Suppressor macrophage treated with lipopolysaccharide for 1 hour (primary cell): ENCODE data around the gene TMEM108.

Experiments used
- DNase-seq, 3 donors: peaks; one replicate each; pipeline ENCODE4 v3.0.0-alpha.2; 2020 to 2022

The TMEM108 gene

DNA sequence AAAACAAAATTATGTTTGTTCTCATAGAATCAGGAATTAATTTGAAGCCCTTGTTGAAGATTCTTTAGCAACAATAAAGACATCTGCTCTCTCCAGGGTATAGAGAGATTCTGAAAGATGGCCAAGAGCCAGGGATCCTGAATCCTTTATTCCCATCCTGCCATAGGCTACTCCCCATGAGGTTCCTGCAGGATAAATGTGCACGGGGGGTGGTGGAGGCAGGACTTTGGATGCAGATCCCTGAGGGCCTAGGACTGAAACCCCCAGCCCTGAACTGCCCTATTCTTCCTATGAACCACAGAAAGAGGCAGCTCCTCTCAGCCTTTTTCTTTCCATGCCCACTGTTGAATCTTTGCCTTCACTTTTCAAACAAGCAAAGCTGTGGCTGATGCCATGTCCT, 17.1 kb downstream of the TMEM108 start:
- no peak for DNase-seq

DNA sequence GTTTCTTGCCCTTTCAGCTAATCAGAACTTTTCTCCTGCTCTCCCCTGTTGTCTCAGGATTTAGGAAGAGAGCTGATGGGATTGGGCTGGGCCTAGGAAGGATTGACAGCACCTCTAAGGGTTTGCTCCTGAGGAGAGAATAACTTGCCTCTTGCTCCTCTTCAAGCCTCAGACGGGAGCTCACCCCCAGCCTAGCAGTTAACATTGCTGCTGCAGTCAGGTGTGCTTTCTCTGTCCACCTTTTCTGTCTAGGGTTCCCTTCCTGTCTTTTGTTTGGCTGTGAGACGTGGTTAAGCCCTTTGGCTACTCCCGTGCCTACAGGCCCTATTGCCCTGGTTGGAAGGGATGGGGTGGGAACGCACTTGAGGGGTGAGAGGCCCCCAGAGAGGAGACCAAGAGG, 20.1 kb downstream of the TMEM108 start:
- DNase-seq = no peak

GRCh38 chr3:133058831-133059230, 20.6 kb downstream of the TMEM108 start:
- DNase-seq = no peak

DNA sequence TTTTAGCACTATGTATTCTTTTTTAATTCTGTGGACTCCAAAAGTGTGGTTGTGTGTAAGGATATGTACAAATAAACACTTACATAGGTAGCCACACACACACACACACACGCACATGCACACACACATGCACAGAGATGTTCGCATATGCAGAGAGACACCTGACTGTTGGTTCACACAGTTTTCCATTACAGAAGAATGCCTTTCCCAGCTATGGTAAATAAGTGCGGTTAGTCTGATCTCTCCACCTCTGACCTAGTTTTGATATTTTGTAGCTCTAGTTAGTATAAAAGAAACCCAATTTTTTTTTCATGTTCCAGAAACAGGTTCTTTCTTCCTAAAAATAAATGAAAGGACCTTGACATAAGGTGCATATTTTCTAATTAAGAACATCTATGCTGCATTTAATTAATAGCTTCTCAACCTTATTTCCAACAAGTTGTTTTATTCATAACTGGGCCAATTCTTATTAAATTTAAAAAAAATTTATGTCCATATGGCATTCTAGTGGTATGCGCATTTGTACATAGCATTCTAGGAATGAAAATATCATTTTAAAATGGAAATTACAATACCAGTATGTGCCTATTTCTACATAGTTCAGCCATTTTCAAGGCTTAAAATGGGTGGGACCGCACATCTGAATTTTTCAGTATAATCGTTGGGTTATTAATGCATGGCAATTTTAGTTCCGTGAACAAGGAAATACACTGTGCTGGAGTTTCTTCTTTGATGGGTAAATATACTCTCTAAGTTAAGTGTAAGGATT, 27.2 kb downstream of the TMEM108 start:
- no peak for DNase-seq

DNA sequence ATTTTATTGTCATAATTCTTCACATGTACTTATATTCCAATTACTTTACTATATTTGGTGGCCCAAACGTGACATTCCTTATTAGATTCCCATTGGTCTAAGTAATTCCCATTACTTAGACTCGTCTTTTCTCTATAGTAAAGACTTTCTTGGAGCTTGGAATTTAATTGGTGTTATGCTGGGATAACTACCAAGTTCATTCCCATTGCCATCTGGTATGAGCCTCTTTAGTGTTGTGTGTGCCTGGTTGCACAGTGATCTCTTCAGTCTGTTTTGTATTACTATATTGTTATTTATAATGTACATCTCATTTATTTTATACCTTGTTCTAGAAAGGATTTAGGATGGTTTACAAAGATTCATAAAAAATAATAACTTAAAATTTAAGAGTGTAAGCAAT, 27.8 kb downstream of the TMEM108 start:
- no peak for DNase-seq

DNA sequence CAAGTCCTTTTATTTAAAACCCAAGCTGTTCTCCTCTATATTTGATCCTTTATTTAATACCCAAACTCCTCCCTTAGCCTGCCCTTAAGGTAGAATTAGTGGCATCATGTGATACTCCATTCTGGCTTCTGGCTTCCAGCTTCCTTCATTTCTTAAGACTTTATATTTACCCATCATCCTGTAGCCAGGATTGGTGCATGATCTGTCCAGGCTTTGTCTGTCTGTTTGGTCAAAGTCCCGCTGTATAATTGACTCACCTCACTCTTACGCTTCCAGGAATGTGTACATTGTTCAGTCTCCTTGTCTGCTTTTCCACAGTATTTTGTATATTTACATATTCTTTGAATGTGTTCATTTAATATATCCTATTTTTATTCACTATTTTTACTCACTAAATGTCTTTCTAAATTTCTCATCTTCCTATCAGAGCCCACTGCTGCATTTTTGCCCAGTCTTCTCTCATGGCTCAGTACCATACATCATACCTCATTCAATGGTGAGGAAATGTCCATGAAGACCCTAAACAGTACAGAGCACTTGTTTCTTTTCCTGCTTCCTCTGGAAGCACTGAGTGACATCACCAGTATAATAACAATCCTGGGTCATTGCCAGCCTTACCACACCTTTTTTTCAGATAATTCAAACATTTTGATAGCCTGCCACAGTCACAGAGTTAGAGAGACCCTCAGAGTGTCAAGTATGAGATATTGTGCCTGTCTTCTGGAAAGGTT, 31.5 kb downstream of the TMEM108 start:
- no peak for DNase-seq

DNA sequence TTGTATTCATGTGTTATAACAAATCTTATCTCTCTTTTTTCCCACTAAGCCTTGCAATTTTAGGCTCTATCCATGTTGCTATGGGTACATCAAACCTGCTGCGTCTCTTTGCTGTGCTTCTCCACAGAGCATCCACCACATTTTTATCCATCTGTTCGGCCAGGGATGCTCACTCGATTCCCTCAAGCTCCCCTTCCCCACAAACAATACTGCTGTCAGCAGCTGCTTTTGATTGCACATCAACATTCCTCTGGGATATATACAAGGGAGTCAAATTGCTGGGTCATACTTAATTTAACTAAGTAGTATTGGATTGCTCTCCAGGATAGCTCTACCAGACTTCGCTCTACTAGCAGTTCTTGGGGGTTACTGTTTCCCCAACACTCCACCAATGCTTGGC, 36.8 kb downstream of the TMEM108 start:
- DNase-seq = no peak

GRCh38 chr3:133077688-133078087, 39.5 kb downstream of the TMEM108 start:
- DNase-seq = no peak

DNA sequence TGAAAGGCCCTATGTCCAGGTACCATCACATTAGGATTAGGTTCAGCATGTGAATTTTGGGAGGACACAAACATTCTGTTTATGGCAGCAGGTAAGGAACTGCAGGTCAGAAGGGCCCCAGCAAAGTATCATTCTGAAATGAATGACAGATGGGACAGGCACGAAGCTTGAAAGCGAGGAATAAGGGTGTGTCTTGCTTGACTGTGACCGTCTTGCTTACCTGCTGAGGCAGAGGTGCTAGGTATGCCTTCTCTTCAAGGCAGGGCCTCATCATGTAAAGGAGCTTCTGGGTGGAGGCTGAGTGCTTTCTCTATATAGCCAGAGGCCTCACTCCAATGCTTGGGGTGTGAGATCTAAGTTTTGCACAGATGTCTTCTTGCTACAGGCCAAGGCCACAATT, 41.4 kb downstream of the TMEM108 start:
- DNase-seq = no peak

- no peak for DNase-seq
Measured at GRCh38 chr3:133081016-133081415, 42.8 kb downstream of the TMEM108 start.

DNA sequence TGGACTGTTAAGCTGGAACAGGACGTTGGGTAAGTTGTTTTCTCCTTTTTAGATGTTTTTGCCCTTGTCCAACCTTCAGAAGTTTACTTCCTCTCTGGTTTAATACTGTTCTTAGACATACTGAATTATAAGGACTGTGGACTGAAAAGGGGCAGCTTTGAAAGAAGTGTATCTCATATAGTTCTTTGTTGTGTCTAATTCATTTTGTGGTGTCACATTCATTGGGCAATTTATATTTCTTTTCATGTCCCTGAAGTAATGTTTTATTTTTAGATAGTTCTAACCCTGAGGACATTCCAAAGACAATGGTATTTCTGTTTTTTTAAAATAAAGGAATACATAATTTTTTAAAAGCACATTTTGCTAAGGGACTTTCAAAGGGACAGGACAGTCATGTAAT, 45.2 kb downstream of the TMEM108 start:
- DNase-seq = no peak

DNA sequence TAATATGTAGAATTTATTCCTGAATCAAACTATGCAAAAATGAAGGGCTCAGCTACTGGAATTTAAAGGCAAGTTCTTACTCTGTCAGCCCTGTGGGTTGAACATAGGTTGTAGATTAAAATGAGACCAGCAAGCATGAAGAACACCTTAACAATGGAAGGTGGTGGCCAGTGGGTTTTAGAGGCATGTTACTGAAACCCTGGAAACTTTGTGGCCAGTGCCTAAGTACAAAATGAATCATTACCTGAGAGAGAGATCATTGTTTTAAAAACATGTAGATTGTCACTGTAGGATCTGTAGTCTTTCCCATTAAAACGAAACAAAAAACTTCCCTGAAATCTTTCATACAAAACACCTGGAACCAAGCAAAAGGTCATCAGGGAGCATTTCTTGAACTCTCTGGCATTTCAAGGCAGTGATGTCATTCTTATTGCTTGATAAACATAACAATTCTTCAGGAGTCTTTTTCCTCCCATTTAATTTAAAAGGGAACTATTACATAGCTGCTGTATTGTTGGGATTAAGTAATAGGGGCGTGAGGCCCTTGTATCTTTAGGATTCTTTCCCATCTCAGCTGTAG, 51.8 kb downstream of the TMEM108 start:
- DNase-seq = no peak

DNA sequence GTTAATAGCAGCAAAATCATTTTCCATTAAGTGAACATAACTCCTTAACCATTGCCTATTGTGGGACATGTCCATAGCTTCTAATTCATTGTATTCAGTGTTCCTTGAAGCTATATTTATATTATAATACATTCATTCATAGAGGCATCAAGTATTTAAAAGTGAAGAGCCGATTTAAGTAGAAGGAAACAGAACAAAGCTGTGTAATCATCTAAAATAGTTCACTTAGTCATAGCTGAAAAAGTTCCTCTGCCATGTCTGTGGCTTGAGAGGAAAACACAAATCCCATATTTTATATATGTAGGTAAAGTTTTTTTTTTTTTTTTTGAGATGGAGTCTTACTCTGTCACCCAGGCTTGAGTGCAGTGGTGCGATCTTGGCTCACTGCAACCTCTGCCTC, 54.5 kb downstream of the TMEM108 start:
- DNase-seq = no peak

GRCh38 chr3:133093366-133093765, 55.2 kb downstream of the TMEM108 start:
- no peak for DNase-seq

DNA sequence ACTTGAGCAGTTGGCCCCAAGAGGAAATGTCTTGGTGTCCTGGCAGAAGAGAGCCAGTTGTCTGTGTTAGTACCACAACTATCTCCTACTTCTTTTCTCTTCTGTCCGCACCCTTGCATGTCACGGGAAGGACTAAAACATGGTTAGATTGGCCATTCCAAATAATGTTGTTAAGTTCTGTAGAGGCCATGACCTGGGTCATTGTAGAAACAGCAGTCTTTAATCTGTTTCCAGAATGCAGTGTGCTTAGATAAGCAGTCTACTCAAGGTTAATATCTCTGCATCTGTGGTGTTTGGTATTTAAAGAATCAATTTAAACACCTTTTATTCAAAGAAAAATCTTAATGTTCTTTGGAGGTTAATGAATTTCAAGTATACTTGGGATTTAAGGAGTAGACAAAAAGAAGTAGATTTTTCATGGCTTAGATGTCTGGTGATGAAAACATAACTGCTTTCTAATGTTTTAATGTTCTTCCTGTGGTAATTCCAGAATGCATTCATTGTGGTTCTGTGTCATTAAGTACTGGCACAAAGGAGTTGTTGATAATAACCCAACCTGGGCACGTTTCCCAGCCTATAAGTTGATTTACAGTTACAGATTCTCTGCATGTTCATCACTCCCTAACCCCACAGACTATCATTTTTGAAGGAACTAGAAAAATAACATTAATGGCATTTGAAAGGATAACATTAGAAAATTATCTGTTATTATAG, 58.9 kb downstream of the TMEM108 start:
- DNase-seq = no peak

DNA sequence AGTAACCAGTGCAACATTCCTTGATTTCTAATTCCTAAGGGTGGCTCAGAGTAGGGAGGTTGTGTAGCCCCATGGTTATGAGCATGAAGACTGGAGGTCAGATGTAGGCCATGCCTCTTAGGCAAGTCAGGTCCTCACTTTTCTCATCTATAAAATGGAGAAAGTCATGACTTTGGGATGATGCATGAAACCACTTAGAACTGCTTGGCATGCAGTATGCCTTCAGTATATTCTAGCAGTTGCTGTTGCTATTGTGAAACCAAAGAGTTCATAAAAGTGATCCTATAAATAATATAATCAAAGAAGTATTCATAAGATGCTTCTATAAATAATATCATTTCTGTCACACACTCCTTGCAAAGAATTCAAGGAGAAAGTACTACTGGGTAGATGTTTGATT, 65.5 kb downstream of the TMEM108 start:
- no peak for DNase-seq

- no peak for DNase-seq
Measured at GRCh38 chr3:133106169-133106568, 68.0 kb downstream of the TMEM108 start.

DNA sequence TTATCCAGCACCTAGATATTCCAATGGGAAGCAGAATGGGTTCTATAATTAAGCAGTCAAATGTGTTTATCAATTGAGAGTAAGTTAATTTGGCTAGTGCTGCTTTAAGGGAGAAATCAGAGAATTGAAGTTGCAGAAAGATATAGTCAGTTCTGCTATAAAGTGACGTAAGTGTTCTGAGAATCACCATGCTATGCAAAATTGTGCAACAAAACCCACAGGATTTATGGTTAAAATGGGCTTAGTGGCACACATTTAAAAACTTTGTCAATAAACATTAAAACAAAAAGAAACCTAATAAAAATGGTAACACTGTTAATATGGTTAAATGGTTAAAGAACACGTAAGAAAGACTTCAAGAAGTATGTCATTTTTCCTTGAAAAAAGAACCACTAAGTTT, 74.5 kb downstream of the TMEM108 start:
- DNase-seq = peak in 1 of 3 donors; percentile 20

DNA sequence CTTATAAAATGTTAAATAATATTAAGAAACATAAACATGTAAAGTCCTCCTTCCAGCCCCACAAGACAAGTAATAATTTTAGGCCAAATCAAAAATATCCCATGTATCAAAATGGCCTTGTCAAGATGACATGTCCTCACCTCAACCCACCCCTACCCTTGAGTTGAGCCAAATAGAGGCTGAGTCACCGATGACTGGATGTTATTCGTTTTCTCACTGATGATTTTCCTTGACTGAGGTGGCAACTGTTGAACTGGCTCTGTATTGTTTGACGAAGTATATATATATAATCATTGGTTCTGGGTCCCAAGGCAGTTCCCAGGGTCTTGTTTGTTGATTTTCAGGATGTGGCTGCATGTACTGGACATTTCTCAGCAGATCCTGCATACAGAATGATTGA, 75.3 kb downstream of the TMEM108 start:
- peak in 1 of 3 donors; percentile 17 for DNase-seq

DNA sequence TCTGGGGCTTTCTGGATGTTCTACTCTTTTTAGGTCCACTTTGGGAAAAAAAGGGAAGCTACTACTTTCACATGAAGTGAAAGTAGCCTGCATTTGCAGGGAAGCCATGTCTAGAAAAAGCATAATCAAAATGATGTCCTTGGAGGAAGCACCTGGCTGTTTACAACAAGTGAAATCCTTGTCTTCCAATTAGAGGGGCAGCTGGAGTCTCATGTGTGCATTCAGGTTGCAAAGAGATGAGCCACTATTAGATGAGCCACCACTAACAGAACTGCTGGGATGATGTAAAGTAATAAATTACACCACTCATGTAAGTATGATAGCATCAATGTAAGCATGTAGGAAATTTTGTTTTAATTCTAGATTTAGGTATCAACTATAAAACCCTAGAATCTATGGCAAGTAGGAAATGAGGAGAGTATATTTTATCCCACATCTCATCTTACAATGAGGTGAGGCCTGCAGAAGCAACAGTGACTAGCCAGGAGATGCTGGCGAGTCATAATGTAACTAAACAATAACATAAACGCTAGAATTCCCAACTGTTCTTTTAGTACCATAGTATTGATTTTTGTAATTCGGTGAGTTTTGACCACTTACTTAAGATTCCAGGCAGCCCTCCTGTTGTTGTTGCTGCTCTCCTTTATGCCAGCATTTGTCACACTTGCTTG, 75.9 kb downstream of the TMEM108 start:
- DNase-seq = peak in 1 of 3 donors; percentile 8

DNA sequence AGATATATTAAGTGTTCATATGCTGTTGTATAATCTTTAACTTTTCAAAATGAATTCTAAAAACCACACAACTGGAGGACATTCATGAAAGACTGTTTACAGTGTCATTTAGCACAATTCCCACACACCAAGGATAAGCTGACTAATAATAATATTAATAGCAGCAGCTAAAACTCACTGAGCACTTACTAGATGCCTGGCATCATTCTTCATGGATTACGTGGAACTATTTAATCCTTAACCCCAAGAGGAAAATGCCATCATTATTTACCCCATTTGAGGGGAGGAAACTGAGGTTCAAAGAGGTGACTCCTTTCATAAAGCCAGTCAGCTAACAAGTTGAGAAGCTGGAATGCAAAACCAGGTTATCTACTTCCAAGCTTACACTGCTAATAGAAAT, 77.0 kb downstream of the TMEM108 start:
- DNase-seq = no peak

GRCh38 chr3:133117342-133117741, 79.2 kb downstream of the TMEM108 start:
- DNase-seq = no peak

DNA sequence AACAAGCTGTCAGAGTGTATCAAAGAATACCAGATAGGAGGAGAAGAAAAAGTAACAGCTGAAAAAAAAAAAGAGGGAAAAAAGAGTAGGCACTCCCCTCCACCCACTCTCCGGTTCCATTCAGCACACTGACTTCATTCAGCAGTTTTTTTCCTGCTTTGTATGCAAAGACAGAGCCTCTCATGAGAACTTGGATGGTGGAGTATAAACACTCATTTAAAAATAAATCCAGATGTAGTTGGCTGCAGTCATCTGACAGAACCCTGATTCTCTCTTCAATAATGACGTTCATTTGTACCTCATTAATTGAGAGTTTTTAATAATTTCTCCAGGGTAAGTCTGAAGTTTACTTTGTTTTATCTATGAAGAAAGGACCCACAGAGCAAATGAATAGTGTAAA, 81.0 kb downstream of the TMEM108 start:
- no peak for DNase-seq
